Karpas-422 (cell line): Measurements from ENCODE around the gene DBF4B. TPM values are rescaled to one million over a fixed set of nuclear protein-coding genes. Genes with fewer than 3 reads are reported as not detected.

ENCODE experiments used
- DNase-seq: peaks from one replicate; pipeline ENCODE4 v3.0.0-alpha.2; 2015
- H2AFZ ChIP-seq: fragments of 200-600 bp; sonication (generic); 2 replicates; pipeline ENCODE4 v1.6.1; 2014; ENCODE audit warnings: antibody characterized with exemption, low read length, mixed read lengths
- H3K27ac ChIP-seq: fragments of 200-600 bp; sonication (generic); 2 replicates; pipeline ENCODE4 v1.5.1; 2014; ENCODE audit warnings: mild to moderate bottlenecking, low read length, moderate library complexity
- H3K27me3 ChIP-seq: fragments of 200-600 bp; sonication (generic); 2 replicates; pipeline ENCODE4 v1.6.1; 2014; ENCODE audit warnings: low read length, mixed read lengths
- H3K36me3 ChIP-seq: fragments of 200-600 bp; sonication (generic); 2 replicates; pipeline ENCODE4 v1.6.1; 2014; ENCODE audit warnings: low read length, mixed read lengths; ENCODE audit not compliant: insufficient read depth
- H3K4me1 ChIP-seq: fragments of 200-600 bp; sonication (generic); 2 replicates; pipeline ENCODE4 v1.6.1; 2014; ENCODE audit warnings: mild to moderate bottlenecking, low read length, mixed read lengths
- H3K4me2 ChIP-seq: fragments of 200-600 bp; sonication (generic); 2 replicates; pipeline ENCODE4 v1.6.1; 2014; ENCODE audit warnings: low read length, low read depth, mild to moderate bottlenecking; ENCODE audit not compliant: poor library complexity, severe bottlenecking
- H3K4me3 ChIP-seq: fragments of 200-600 bp; sonication (generic); 2 replicates; pipeline ENCODE4 v1.5.1; 2014; ENCODE audit warnings: mild to moderate bottlenecking, antibody characterized with exemption, low read length, mixed read lengths
- H3K79me2 ChIP-seq: fragments of 200-600 bp; sonication (generic); 2 replicates; pipeline ENCODE4 v1.6.1; 2014; ENCODE audit warnings: mild to moderate bottlenecking, low read length, mixed read lengths
- H3K9ac ChIP-seq: fragments of 200-600 bp; sonication (generic); 2 replicates; pipeline ENCODE4 v1.6.0; 2014; ENCODE audit warnings: low read length
- H3K9me2 ChIP-seq: fragments of 200-600 bp; sonication (generic), shearing (Covaris generic); replicated peaks from 2 replicates; pipeline ENCODE4 v1.6.0; 2014; ENCODE audit warnings: mild to moderate bottlenecking, low read length, moderate library complexity; ENCODE audit not compliant: insufficient read depth
- H3K9me3 ChIP-seq: fragments of 300-700, 200-600 bp; sonication (generic); 2 replicates; pipeline ENCODE4 v1.6.1; 2014; ENCODE audit warnings: low read length, mixed read lengths
- H4K20me1 ChIP-seq: fragments of 200-600 bp; sonication (generic); 2 replicates; pipeline ENCODE4 v1.6.1; 2014; ENCODE audit warnings: mild to moderate bottlenecking, antibody characterized with exemption, low read length, low read depth; ENCODE audit not compliant: insufficient read depth
- total RNA-seq: library from RNA; depleted of rRNA; stranded (reverse); fragments of >200 nt; shearing (Covaris generic); gene quantifications from 2 replicates; pipeline ENCODE4 v1.2.3, GENCODE V29; 2014; ENCODE audit warnings: low replicate concordance

The DBF4B gene
- total RNA-seq, 1 experiment from 2014 or later, result 11.6 TPM

DNA sequence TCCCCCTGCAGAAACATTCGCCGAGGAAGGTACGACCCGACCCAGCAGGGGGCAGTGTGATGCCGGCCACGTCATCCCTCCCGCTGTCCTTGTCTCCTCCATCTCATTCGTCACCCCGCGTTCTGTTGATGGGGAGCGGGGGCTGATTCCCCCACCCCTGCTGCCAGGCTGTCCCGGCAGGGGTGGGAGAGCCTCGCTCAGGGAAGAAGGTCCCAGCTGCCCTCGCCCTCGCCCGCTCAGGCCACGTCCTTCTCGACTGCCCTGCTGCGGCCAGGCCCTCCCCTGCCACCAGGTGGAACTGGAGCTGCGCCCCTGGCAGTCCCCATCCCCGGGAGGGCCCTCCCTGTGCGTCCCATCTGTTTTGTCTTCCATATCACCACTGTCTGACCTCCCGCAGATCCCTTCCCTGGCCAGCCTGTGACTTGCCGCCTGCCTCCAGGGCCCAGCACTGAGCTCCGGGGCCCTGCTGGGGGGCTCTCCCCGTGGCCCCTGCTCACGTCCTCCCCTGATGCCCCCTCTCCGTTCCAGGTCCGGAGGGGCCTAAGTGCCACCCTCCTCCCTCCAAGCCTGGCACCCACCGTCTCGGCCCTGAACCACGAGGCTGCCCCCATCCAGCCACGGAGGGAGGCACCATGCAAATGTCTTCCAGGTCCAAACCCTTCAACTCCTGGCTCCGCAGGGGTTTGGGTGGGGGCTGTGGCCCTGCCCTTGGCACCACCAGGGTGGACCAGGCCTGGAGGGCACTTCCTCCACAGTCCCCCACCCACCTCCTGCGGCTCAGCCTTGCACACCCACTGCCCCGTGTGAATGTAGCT is 71.0 kb downstream of the DBF4B start:
- no peaks in the 10 kb centered on the region for H3K9me3 ChIP-seq
- H3K79me2 ChIP-seq, result no peaks in the 10 kb centered on the region
- H3K9ac ChIP-seq, result peak overlapping the region; percentile 49
- H2AFZ ChIP-seq, result peak overlapping the region; percentile 60; the same call in 1 of the 2 replicates
- H3K4me3 ChIP-seq, result peak overlapping the region; percentile 53; the same call in 1 of the 2 replicates
- H4K20me1 ChIP-seq, result no peaks in the 10 kb centered on the region
- peak; percentile 90 for DNase-seq
- peaks cover 27% of the 10 kb centered on the region for H3K4me1 ChIP-seq
- H3K4me2 ChIP-seq, result peak overlapping the region; percentile 73
- H3K27me3 ChIP-seq, result no peaks in the 10 kb centered on the region
- H3K27ac ChIP-seq, result no peak overlapping the region
- H3K9me2 ChIP-seq, result no peaks in the 10 kb centered on the region
- no peaks in the 10 kb centered on the region for H3K36me3 ChIP-seq

DNA sequence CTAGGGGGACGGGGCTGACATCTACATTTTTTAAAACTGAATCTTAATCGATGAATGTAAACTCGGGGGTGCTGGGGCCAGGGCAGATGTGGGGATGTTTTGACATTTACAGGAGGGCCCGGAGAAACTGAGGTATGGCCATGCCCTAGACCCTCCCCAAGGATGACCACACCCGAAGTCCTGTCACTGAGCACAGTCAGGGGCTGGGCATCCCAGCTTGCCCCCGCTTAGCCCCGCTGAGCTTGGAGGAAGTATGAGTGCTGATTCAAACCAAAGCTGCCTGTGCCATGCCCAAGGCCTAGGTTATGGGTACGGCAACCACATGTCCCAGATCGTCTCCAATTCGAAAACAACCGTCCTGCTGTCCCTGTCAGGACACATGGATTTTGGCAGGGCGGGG is 71.7 kb downstream of the DBF4B start:
- H3K36me3 ChIP-seq, result no peaks in the 10 kb centered on the region
- H3K27me3 ChIP-seq, result no peaks in the 10 kb centered on the region
- no peak overlapping the region for H2AFZ ChIP-seq
- H3K9me3 ChIP-seq, result no peaks in the 10 kb centered on the region
- no peak overlapping the region for H3K27ac ChIP-seq
- no peak for DNase-seq
- no peaks in the 10 kb centered on the region for H3K79me2 ChIP-seq
- H3K9me2 ChIP-seq, result no peaks in the 10 kb centered on the region
- peaks cover 21% of the 10 kb centered on the region for H3K4me1 ChIP-seq
- no peaks in the 10 kb centered on the region for H4K20me1 ChIP-seq
- no peak overlapping the region for H3K4me3 ChIP-seq
- H3K9ac ChIP-seq, result no peak overlapping the region
- H3K4me2 ChIP-seq, result no peak overlapping the region

DNA sequence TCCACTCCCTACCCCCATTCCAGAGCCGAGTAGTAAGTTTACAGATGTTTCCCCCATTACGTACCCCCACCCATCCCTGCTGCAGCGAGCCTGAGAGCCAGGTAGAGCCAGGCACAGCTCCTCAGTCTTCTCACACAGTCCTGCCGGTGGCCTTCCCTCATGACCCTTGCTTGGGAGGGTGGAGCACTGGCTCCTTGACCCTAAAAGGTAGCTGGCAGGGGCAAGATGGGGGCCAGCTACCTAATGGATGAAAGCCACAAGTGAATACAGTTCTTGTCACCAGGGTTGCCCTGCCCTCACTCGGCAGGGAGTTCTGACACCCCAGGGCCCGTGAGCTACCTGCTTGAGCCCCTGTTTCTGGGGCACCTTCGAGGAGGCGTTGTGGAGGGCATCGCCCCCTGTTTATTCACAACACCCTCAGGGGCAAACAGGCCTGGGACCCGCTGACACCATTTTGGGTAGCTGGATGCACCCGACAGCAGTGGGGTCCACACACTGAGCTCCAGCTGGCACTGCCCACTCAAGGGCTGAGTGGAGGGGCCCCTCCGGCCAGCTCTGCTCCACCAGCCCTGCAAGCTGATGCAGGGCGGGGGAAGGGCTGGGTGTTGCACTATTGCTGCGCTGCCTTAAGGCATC is 72.5 kb downstream of the DBF4B start:
- Histone ChIP-seq H3K9ac (no peak overlapping the region), H3K4me2 (no peak overlapping the region), H3K27me3 (no peaks in the 10 kb centered on the region), H3K9me3 (no peaks in the 10 kb centered on the region), H4K20me1 (no peaks in the 10 kb centered on the region), H3K4me3 (no peak overlapping the region), H3K79me2 (no peaks in the 10 kb centered on the region), H3K36me3 (no peaks in the 10 kb centered on the region), H2AFZ (no peak overlapping the region), H3K4me1 (peaks cover 17% of the 10 kb centered on the region), H3K27ac (no peak overlapping the region), H3K9me2 (no peaks in the 10 kb centered on the region)
- no peak for DNase-seq

DNA sequence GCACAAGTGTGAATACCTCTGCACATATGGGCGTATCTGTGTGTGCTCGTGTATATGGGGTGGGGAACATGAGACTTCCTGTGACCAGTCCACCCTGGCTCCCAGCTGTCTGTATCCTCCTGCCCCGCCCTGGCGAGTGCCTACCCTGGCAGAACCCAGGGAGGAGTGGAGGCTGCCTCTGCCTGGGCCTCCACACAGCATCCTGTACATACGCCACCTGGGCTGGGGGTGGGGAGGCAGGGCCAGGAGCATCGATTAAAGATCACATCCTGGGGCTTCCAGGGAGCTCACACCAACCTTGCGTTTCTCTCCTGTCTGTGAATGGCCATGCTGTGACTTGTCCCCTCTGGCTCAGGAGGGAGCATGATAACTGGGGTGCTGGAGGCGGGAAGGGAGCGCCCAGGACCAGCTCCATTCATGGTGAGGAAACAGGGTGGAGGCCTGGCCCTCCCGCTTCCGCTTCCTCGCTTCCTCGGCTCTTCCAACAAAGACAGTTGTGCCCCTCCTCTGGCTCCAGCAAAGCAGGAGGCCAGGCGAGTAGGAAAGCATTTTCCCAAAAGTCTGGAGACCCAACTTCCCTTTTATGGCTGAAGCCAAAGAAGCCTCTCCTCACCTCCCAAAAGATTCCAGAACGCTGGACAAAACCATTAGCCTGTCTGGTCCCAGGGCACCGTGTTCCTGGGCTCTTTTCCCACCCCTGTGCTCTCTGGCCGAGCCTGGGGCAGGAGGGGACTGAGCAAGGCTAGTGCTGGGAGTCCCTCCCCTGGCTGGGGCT is 73.3 kb downstream of the DBF4B start:
- Histone ChIP-seq H2AFZ (no peak overlapping the region), H3K79me2 (no peaks in the 10 kb centered on the region), H3K4me3 (no peak overlapping the region), H3K9me2 (no peaks in the 10 kb centered on the region), H3K9me3 (no peaks in the 10 kb centered on the region), H3K4me2 (no peak overlapping the region), H3K27ac (no peak overlapping the region), H3K4me1 (peaks cover 12% of the 10 kb centered on the region), H3K27me3 (no peaks in the 10 kb centered on the region), H3K36me3 (no peaks in the 10 kb centered on the region), H3K9ac (no peak overlapping the region), H4K20me1 (no peaks in the 10 kb centered on the region)
- DNase-seq, result no peak

DNA sequence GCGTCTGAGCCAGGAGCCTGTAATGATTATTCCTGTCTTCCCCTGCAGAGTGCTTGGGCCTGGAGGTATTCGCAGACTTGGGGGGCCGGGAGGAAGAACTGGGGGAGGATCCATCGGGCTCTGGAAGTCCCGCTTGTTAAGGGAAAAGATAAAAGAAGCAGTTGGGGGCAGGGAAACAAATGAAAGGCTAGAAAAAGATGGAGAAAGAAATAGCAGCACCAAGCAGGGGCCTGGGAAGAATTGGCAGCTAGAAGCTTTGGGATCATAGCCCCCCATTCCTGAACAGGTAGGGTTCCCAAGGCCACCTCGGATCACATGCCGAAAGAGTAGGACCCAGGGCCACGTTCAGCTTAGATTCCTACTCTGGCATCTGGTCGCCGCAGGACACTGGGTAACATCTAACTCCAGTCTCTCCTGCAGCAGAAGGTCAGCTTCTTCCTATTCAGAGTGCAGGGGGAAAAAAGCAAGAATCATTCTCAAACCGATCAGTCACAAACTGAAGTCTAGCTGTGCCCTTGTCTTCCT is 73.9 kb downstream of the DBF4B start:
- H3K4me2 ChIP-seq, result no peak overlapping the region
- no peaks in the 10 kb centered on the region for H3K36me3 ChIP-seq
- H3K9me3 ChIP-seq, result no peaks in the 10 kb centered on the region
- no peak overlapping the region for H2AFZ ChIP-seq
- no peak overlapping the region for H3K4me3 ChIP-seq
- H4K20me1 ChIP-seq, result no peaks in the 10 kb centered on the region
- no peak for DNase-seq
- H3K9me2 ChIP-seq, result no peaks in the 10 kb centered on the region
- H3K79me2 ChIP-seq, result no peaks in the 10 kb centered on the region
- H3K27ac ChIP-seq, result no peak overlapping the region
- no peaks in the 10 kb centered on the region for H3K27me3 ChIP-seq
- H3K4me1 ChIP-seq, result peaks cover 6% of the 10 kb centered on the region
- no peak overlapping the region for H3K9ac ChIP-seq

DNA sequence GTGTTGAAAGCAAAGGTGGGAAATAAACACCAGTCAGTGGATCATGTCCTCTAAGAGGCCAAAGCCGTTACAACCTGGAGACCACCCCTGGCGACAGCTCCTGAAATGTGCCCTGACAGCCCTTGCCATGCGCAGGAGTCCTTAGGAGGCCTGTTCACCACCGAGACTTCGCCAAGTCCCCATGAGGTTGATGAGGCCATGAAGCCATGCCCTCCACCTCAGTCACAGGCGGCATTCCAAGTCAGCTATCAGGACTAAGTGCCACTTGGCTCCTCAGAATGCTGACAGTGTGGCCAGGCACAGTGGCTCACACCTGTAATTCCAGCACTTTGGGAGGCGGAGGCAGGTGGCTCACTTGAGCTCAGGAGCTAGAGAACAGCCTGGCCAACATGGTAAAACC is 77.5 kb downstream of the DBF4B start:
- Histone ChIP-seq H3K79me2 (no peaks in the 10 kb centered on the region), H3K27me3 (no peaks in the 10 kb centered on the region), H3K4me2 (no peak overlapping the region), H3K36me3 (no peaks in the 10 kb centered on the region), H2AFZ (no peak overlapping the region), H4K20me1 (no peaks in the 10 kb centered on the region), H3K9me2 (no peaks in the 10 kb centered on the region), H3K27ac (no peak overlapping the region), H3K9ac (no peak overlapping the region), H3K4me3 (no peak overlapping the region), H3K4me1 (no peaks in the 10 kb centered on the region), H3K9me3 (no peaks in the 10 kb centered on the region)
- DNase-seq, result no peak

DNA sequence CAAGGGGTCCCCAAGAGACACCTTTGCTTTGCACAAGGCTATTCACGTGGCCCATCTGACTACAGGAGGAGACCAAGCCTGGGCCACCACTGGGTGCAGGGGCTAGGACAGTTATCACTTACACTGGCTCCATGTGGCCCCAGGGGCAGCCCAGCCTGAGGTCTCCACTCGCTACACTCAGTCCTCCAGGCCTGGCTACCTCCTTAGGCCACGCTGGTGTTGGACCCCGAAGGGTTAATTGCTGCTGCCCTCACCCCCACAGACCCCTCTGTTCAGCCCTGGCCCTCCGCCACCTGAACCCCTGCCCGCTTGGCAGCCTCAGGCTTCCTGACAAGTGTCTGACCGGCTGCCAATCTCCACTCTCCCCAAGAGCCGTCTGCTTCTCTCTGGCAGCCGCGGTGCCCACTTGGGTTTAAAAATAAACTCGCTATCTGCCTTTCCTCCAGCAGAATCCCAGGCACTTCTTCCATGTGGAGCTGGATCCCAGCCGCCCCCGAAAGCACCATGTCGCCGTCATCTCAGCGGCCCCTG is 78.2 kb downstream of the DBF4B start:
- Histone ChIP-seq H3K4me2 (no peak overlapping the region), H4K20me1 (no peaks in the 10 kb centered on the region), H3K27me3 (no peaks in the 10 kb centered on the region), H3K9ac (no peak overlapping the region), H3K79me2 (no peaks in the 10 kb centered on the region), H3K4me1 (no peaks in the 10 kb centered on the region), H3K4me3 (no peak overlapping the region), H3K9me3 (no peaks in the 10 kb centered on the region), H3K9me2 (no peaks in the 10 kb centered on the region), H3K36me3 (no peaks in the 10 kb centered on the region), H3K27ac (no peak overlapping the region), H2AFZ (no peak overlapping the region)
- no peak for DNase-seq
